GM12878 (cell line): ENCODE measurements around the gene RAB11A. TPM values are rescaled to one million over a fixed set of nuclear protein-coding genes. Genes with fewer than 3 reads are reported as not detected.

ENCODE experiments used
- FOS ChIP-seq: IDR thresholded peaks from 3 replicates; pipeline ENCODE4 v1.6.1; 2011; ENCODE audit warnings: borderline replicate concordance; ENCODE audit not compliant: insufficient read length; ENCODE audit errors: extremely low read depth
- JUNB ChIP-seq: IDR thresholded peaks from 2 replicates; pipeline ENCODE4 v1.6.1; 2016; ENCODE audit warnings: antibody characterized with exemption, mild to moderate bottlenecking
- YBX1 ChIP-seq: fragments of 450-650 bp; IDR thresholded peaks from 2 replicates; pipeline ENCODE4 v1.6.1; 2016; ENCODE audit warnings: antibody characterized with exemption
- polyA plus RNA-seq, 11 experiments: library from polyadenylated mRNA; depleted of rRNA in 4 of 11; unstranded in 6 of 11; stranded (reverse) in 5 of 11; fragments of >200 nt; fragmentation: Nextera tagmentation in 4 of 11; fragmentation: Illumina TruSeq in 1 of 11; extraction: Ambion mirVana in 4 of 11; extraction: Trizol in 1 of 11; gene quantifications; 1 replicate in 1 of 11; 2 replicates in 10 of 11; pipeline versions ENCODE4 v1.2.1 to v1.2.3, GENCODE V29; 2011 to 2016; ENCODE audit warnings: inconsistent platforms in 2 of 11, missing spikeins in 2 of 11, low read depth in 1 of 11
- total RNA-seq, 4 experiments: library from RNA; depleted of rRNA in 3 of 4; stranded (reverse); fragments of >200 nt in 3 of 4; fragmentation: Illumina TruSeq in 1 of 4; extraction: Trizol in 1 of 4; gene quantifications; 2 replicates each; pipeline versions ENCODE4 v1.2.1 to v1.2.3, GENCODE V29; 2013 to 2021
- TF ChIP-seq, protein P1 (sequence below): fragments of 450-650 bp; IDR thresholded peaks from 2 replicates; pipeline ENCODE4 v1.6.1; 2017; ENCODE audit warnings: mild to moderate bottlenecking
- TF ChIP-seq, protein P2 (sequence below): IDR thresholded peaks from 2 replicates; pipeline ENCODE4 v1.6.1; 2011; ENCODE audit warnings: low read depth, low read length, improper control_type of control experiment, borderline replicate concordance
- TF ChIP-seq, protein P3 (sequence below): fragments of 450-650 bp; conservative IDR thresholded peaks from 2 replicates; pipeline ENCODE4 v1.6.1; 2017; ENCODE audit warnings: mild to moderate bottlenecking, moderate library complexity

Gene RAB11A
- total and polyA plus RNA-seq, 10 of the 15 experiments (the other 5 are each of a cell fraction or from before 2014, with no cell fraction given): 128 to 387 (median 224) TPM

DNA sequence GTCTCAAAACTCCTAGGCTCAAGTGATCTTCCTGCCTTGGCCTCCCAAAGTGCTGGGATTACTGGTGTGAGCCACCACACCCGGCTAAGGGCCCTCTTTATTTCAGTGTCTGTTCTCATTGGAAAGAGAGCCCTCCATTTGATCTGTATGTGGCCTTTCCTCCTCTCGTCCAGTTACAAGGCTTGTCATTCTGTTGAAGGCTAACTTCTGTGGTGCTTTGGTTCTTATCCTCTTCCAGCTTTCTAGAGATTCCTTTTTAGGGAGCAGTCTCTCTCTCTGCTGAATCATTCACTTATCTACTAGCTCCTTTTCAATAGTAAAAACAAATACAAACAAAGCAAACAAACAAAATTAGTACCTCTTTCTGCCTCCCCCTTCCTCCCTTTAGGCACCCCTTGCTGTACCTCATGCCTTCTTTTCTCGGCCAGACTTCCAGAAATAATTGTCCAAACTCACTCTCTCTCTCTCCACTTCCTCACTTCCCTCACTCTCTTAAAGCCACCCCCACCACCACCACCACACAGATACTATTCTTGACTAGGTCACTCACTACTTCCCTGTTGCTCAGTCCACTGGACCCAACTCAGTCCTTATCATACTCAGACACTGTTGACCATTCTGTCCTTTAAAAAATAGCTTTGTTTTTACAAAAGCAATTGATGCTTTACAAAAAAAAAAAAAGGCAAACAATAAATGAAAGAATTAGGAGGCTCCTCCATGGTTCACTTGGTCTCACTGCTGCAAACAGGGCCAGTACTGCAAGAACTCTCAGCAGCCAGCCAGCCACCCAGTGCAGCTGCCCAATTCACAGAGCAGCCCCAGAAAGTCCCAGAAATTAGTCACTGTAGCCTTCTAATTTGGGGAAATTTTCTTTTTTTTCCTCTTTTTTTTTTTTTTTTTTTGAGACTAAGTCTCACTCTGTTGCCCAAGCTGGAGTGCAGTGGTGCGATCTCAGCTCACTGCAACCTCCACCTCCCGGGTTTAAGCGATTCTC lies 31.7 kb upstream of the RAB11A start (continued):
- TF ChIP-seq, protein P1, sequence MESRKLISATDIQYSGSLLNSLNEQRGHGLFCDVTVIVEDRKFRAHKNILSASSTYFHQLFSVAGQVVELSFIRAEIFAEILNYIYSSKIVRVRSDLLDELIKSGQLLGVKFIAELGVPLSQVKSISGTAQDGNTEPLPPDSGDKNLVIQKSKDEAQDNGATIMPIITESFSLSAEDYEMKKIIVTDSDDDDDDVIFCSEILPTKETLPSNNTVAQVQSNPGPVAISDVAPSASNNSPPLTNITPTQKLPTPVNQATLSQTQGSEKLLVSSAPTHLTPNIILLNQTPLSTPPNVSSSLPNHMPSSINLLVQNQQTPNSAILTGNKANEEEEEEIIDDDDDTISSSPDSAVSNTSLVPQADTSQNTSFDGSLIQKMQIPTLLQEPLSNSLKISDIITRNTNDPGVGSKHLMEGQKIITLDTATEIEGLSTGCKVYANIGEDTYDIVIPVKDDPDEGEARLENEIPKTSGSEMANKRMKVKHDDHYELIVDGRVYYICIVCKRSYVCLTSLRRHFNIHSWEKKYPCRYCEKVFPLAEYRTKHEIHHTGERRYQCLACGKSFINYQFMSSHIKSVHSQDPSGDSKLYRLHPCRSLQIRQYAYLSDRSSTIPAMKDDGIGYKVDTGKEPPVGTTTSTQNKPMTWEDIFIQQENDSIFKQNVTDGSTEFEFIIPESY: no peak
- TF ChIP-seq FOS (no peak), JUNB (no peak), YBX1 (no peak)
- TF ChIP-seq, protein P2, sequence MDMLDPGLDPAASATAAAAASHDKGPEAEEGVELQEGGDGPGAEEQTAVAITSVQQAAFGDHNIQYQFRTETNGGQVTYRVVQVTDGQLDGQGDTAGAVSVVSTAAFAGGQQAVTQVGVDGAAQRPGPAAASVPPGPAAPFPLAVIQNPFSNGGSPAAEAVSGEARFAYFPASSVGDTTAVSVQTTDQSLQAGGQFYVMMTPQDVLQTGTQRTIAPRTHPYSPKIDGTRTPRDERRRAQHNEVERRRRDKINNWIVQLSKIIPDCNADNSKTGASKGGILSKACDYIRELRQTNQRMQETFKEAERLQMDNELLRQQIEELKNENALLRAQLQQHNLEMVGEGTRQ: no peak
- TF ChIP-seq, protein P3, sequence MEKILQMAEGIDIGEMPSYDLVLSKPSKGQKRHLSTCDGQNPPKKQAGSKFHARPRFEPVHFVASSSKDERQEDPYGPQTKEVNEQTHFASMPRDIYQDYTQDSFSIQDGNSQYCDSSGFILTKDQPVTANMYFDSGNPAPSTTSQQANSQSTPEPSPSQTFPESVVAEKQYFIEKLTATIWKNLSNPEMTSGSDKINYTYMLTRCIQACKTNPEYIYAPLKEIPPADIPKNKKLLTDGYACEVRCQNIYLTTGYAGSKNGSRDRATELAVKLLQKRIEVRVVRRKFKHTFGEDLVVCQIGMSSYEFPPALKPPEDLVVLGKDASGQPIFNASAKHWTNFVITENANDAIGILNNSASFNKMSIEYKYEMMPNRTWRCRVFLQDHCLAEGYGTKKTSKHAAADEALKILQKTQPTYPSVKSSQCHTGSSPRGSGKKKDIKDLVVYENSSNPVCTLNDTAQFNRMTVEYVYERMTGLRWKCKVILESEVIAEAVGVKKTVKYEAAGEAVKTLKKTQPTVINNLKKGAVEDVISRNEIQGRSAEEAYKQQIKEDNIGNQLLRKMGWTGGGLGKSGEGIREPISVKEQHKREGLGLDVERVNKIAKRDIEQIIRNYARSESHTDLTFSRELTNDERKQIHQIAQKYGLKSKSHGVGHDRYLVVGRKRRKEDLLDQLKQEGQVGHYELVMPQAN: no peak
